HG03280 (cell line): Measurements from ENCODE around the gene PABPN1L.

ENCODE experiments used
- ATAC-seq: cut with Tn5 transposase; IDR thresholded peaks from one replicate; pipeline ENCODE4 v1.9.1; 2021; ENCODE audit warnings: mild to moderate bottlenecking, moderate library complexity; ENCODE audit not compliant: unreplicated experiment

The PABPN1L gene

GRCh38 chr16:88814144-88814502 lies 52.3 kb downstream of the PABPN1L start:
- no peak for ATAC-seq
